GM21447 (cell line): Measurements from ENCODE around the gene SRSF1.
"Not testable (repeated sequence)": the region's sequence is repeated elsewhere in the genome, so short reads cannot be mapped to it uniquely, and the experiment has no call there.

Experiments
- ATAC-seq: cut with Tn5 transposase; IDR thresholded peaks from one replicate; pipeline ENCODE4 v1.9.1; 2021; ENCODE audit not compliant: unreplicated experiment

Gene SRSF1

GRCh38 chr17:58006924-58007780, at the start of gene SRSF1:
Gene SRSF1 (minus strand): TSS chr17:58007246. CDS start chr17:58007137, 109 bp downstream.
- ATAC-seq, result peak; percentile 90

DNA sequence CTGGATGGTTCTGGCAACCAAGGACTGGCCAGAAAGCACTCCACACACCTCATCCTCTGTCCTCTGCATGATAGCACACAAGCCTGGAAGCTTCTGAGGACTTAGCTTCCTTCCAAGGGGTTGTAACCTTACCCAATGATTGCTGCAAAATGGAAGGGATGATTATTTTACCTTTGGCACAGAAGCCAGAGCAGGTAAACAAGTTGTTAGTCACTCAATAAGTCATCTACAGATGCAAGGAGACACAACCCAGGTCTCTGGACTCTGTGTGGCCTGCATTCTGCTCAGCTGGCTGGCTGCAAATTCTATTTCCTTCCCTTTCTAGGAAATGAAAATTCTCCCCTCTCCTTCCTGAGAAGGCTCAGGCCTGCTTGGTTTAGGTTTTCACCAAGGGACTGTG, 49.4 kb upstream of the SRSF1 start:
- ATAC-seq, result no peak

- ATAC-seq, result no peak
Measured at GRCh38 chr17:58054641-58055040, 47.6 kb upstream of the SRSF1 start.

GRCh38 chr17:58052945-58053715, 46.1 kb upstream of the SRSF1 start:
- no peak for ATAC-seq

GRCh38 chr17:58052407-58052806, 45.4 kb upstream of the SRSF1 start:
- no peak for ATAC-seq

GRCh38 chr17:58051468-58051867, 44.4 kb upstream of the SRSF1 start:
- ATAC-seq, result no peak

DNA sequence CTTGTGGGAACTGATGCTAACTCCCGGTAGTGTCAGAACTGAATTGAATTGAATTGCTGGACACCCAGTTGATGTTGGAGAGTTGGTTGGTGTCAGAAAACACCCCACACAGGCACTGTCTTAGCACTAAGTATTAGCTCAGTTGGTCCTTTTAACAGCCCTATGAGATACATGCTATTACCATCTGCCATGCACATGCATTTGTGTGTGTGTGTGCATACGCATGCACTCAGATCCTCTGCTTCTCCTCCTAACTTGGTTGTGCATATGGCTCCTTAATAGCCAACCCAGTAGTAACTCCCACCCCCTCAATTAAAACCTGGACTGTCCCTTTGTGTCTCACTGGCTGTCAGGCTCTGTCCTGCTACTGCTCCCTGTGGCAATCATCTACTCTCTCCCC, 43.9 kb upstream of the SRSF1 start:
- no peak for ATAC-seq

DNA sequence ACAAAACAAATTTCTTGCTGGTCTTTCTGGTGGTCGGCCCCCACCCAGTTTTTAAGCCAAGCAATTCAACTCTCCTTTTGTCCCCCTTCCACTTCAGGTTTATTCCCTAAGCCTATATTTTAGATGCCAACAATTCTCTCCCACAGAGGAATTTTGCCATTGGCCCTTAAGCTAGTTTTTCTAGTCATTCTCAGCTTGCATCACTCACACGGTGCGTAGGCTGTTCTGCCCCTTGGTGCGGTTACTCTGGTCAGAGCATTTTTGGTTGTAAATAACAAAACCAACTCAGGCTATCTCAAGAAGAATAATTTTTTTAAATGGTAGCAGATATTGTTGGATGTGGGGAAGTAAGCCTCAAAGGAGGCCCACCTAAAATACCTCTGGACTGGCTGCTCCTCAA, 42.5 kb upstream of the SRSF1 start:
- ATAC-seq, result no peak

- ATAC-seq, result no peak
Measured at GRCh38 chr17:58047376-58048150, 40.5 kb upstream of the SRSF1 start.

DNA sequence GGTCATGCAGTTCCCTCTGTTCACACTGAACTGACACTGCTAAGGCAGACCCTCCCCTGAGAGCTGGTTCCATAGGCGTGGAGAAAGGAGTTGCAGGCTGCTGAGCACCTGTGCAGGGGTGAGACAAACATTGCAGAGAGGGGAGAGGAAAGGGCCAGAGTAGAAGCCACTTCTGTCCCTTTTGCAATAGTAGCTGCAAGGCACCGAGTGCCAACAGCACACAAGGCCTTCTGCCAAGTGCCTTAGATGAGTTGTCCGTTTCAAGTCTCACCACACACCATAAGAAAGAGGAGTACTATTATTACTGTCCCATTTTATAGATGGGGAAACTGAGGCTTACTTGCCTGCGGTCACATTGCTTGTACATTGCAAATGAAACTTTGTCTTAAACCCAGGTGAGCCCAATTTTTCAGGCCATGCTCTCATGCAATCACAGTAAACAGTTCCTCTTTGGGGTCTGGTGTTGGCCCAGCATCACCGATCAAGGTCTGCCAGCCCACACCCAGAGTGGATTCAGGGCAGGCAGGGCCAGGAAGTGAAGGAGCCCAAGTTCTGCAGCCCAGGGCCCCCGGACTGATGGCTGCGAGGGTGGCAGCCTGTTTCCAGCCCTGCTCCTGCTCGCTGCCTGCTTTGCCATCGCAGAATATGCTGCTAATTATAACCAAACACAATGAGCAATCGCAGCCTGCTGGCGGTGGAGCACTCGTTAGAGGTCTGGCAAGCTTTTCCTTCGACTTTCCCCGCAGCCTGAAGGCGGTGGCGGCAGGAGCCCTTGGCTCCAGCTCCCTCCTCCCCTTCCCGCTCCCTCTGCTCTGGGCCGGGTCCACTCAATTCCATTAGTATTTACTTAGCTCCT, 39.4 kb upstream of the SRSF1 start:
- no peak for ATAC-seq

- ATAC-seq, result not testable (repeated sequence)
Measured at GRCh38 chr17:58044256-58044655, 37.2 kb upstream of the SRSF1 start.

DNA sequence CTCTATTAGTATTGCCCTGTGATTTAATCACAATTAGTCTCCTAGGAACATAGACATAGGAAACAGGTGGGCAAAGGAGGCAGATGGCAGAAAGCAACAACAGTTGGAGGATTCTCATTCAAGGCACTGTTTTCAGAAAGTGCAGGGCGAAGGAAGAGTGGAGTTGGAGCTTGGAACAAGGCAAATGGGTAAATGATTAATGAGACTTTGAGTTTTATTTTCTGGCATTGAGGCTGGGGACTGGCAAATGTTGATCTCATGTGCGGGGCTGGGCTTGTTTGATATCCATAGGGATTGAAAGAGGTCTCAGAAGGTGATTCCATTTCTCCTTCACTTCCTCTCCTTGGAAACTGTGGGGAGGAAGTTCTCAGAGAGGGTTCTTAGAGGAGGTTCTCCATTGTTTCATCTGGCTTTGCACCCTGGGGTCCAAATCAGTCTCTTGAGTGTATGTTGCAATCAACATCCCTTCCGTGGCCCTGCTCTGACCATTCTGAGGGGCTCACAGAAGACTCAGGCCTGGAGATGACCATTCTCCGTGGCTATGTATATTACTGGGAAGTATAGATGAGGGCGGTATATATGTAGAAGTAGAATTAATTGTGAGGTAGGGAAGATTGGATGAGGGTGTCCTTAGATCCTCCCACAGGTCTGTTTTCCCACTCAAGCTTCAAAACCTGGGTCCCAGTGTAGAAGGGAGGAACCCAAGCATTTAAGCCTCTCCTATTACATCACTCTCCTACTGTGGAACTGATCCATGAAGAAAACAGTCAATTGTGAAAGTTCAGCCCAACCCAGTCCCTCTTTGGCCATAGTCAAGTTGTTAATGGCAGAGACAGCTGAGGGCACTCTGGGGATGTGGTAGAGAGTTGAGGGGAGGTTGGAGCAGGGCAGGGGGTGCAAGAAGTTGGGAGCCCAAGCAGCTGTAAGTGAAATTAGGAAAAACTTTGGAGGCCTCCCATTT, 36.5 kb upstream of the SRSF1 start:
- no peak for ATAC-seq

DNA sequence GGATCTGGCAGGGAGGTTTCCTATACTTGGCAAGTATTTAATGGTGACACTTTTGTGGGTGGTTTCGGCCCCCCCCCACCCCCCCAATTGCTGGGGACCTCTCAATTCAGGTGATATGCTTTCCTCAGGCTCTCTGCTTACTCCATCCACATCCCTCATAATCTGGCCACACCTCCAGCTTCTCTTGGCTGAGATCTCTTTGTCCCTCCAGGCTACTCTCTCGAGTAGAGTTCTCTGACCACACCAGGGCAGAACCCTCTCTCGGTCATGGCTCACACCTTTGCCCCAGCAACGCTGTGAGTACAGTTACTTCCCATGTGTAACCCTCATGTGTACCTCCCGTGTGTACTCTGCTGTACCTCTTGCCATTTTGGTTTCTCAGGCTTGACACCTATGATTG, 34.1 kb upstream of the SRSF1 start:
- no peak for ATAC-seq

GRCh38 chr17:58040386-58040785, 33.3 kb upstream of the SRSF1 start:
- no peak for ATAC-seq

DNA sequence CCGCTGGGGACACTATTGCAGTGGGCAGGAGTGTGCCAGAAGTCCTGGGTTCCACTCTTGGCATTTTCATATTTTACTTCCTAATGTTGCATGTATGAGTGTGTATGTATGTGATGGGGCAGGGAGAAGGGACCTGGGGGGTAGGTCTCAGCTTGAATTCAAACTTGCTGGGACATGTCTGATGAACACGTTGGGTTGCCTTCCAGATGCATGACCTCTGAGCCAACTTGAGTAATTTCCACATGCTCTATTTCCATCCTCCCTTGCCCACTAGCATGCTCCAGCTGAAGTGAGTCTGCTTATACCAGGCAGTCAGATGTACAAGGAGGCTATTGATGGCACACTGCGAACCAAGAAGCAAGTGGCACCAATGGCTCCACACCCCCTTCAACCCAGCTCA, 32.9 kb upstream of the SRSF1 start:
- no peak for ATAC-seq

- no peak for ATAC-seq
Measured at GRCh38 chr17:58032691-58033415, 25.8 kb upstream of the SRSF1 start.

- no peak for ATAC-seq
Measured at GRCh38 chr17:58028578-58028977, 21.5 kb upstream of the SRSF1 start.

GRCh38 chr17:58020401-58020800, 13.4 kb upstream of the SRSF1 start:
- ATAC-seq, result no peak

GRCh38 chr17:58019521-58019920, 12.5 kb upstream of the SRSF1 start:
- ATAC-seq, result no peak
